ENCODE measurements around the gene ABCC8. TPM values are rescaled to one million over a fixed set of nuclear protein-coding genes. Genes with fewer than 3 reads are reported as not detected.

The ABCC8 gene
- total RNA-seq, 1 experiment from 2014 or later = 2.4 TPM

GRCh38 chr11:17486646-17487045 lies 10.0 kb upstream of the ABCC8 start:
- Mint-ChIP-seq H3K36me3 (ENCODE audit: insufficient read depth in 1 of 3, low read depth in 3 of 3) (peaks cover 0 to 7% (median 0%) of the 10 kb centered on the region in 3 experiments; a peak in 1 of 7 replicates), H3K27ac (no peak overlapping the region)
- no CpG with 5 or more reads among the region's 5 CpGs for WGBS (ENCODE audit: extremely low coverage, insufficient read length, low lambda C conversion rate)

More at GRCh38 chr11:17486646-17487045, 10.0 kb upstream of the ABCC8 start:
- no peak overlapping the region for H2AFZ ChIP-seq (ENCODE audit: low read length)
- no peak overlapping the region for H2BK15ac ChIP-seq (ENCODE audit: low read depth, low read length)
- H3K4me3 Mint-ChIP-seq = no peak overlapping the region
- no peak overlapping the region for H3K56ac ChIP-seq (ENCODE audit: insufficient read length, low read depth, low read length)
- H3K79me1 ChIP-seq (ENCODE audit: insufficient read depth, low read depth, low read length, poor library complexity, severe bottlenecking) = no peaks in the 10 kb centered on the region
- no peaks in the 10 kb centered on the region for H3K79me2 ChIP-seq (ENCODE audit: insufficient read depth, low read length)
- no peak overlapping the region for H4K91ac ChIP-seq (ENCODE audit: insufficient read length, low read depth, low read length)
- H3K9ac ChIP-seq (ENCODE audit: extremely low read depth, insufficient read length, low read length) = no peak overlapping the region
- H3K14ac ChIP-seq (ENCODE audit: insufficient read depth, low read length) = no peak overlapping the region
- no peaks in the 10 kb centered on the region for H3K4me1 ChIP-seq (ENCODE audit: insufficient read depth, low read length)
- H4K8ac ChIP-seq (replicated peaks; ENCODE audit: insufficient read length, low read depth, low read length) = no peak overlapping the region
- H2AK5ac ChIP-seq (ENCODE audit: insufficient read length, low read length) = no peak overlapping the region
- TF ChIP-seq, protein P1, sequence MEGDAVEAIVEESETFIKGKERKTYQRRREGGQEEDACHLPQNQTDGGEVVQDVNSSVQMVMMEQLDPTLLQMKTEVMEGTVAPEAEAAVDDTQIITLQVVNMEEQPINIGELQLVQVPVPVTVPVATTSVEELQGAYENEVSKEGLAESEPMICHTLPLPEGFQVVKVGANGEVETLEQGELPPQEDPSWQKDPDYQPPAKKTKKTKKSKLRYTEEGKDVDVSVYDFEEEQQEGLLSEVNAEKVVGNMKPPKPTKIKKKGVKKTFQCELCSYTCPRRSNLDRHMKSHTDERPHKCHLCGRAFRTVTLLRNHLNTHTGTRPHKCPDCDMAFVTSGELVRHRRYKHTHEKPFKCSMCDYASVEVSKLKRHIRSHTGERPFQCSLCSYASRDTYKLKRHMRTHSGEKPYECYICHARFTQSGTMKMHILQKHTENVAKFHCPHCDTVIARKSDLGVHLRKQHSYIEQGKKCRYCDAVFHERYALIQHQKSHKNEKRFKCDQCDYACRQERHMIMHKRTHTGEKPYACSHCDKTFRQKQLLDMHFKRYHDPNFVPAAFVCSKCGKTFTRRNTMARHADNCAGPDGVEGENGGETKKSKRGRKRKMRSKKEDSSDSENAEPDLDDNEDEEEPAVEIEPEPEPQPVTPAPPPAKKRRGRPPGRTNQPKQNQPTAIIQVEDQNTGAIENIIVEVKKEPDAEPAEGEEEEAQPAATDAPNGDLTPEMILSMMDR (conservative IDR thresholded peaks at IDR 0.05) = no peak
- H3K23ac ChIP-seq (ENCODE audit: insufficient read length, low read depth, low read length) = no peak overlapping the region
- H3K18ac ChIP-seq (ENCODE audit: insufficient read length, low read depth, low read length) = no peak overlapping the region
- H2BK120ac ChIP-seq (ENCODE audit: low read depth, low read length, poor library complexity, severe bottlenecking) = no peak overlapping the region
- no peaks in the 10 kb centered on the region for H4K20me1 ChIP-seq (ENCODE audit: control insufficient read depth, insufficient read depth, insufficient read length)
- H3K27ac ChIP-seq (ENCODE audit: insufficient read length, low read depth, low read length) = no peak overlapping the region
- H3T11ph ChIP-seq (ENCODE audit: low read length) = no peak overlapping the region
- no peak overlapping the region for H3K4ac ChIP-seq (ENCODE audit: low read depth, low read length)
- H3K23me2 ChIP-seq (ENCODE audit: insufficient read length, low read depth, low read length, poor library complexity, severe bottlenecking) = no peaks in the 10 kb centered on the region
- H3K9me3 ChIP-seq (ENCODE audit: control insufficient read depth, low read depth, low read length) = no peaks in the 10 kb centered on the region
- H2BK20ac ChIP-seq (ENCODE audit: low read depth, low read length, poor library complexity, severe bottlenecking) = no peak overlapping the region
- H3K9me3 Mint-ChIP-seq = peaks cover 5 to 8% of the 10 kb centered on the region in 2 experiments; a peak in 3 of 5 replicates
- no peak overlapping the region for H3K4me2 ChIP-seq (ENCODE audit: insufficient read depth, insufficient read length, low read length)
- H2BK12ac ChIP-seq (ENCODE audit: insufficient read length, low read depth, low read length) = no peak overlapping the region
- no peak overlapping the region for H2BK5ac ChIP-seq (ENCODE audit: insufficient read length, low read length)
- no peaks in the 10 kb centered on the region; the same call in 1 of the 2 replicates for H3K27me3 ChIP-seq (ENCODE audit: insufficient read depth, low read length)
- H3K27me3 Mint-ChIP-seq (ENCODE audit: low read depth) = peaks cover 17% of the 10 kb centered on the region
- no peak overlapping the region for H4K5ac ChIP-seq (ENCODE audit: insufficient read length, low read depth, low read length)
- H3K4me1 Mint-ChIP-seq = no peaks in the 10 kb centered on the region
- DNase-seq = no peak

All from H9 (cell line).